DOHH2 (cell line): ENCODE data around the gene CRYM.

Experiments
- EZH2phosphoT487 ChIP-seq: fragments of 200-600 bp; sonication (generic); IDR thresholded peaks from 2 replicates; pipeline ENCODE4 v1.6.1; 2017; ENCODE audit warnings: borderline replicate concordance, mild to moderate bottlenecking, antibody characterized with exemption, low read length, moderate library complexity, mixed read lengths
- TF ChIP-seq, protein P1 (sequence below): fragments of 200-600 bp; sonication (generic); IDR thresholded peaks from one replicate; pipeline ENCODE4 v1.5.1; 2014; ENCODE audit warnings: antibody characterized with exemption, mild to moderate bottlenecking, low read depth, low read length; ENCODE audit not compliant: poor library complexity, severe bottlenecking

DNA sequence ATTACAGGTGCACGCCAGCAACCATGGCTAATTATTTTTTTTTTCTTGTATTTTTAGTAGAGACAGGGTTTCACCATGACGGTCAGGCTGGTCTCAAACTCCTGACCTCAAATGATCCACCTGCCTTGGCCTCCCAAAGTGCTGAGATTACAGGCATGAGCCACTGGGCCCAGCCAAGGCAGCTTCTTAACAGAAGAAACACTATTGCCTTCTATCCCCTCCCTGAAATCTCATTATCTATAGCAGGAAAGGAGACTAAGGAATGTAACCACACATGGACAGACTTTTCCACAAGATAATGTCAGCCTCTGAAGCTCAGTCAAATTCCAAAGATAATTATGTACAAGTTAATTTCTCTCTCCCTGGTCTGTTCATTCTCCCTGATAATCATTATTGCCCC, 61.0 kb downstream of the CRYM start:
- TF ChIP-seq, protein P1, sequence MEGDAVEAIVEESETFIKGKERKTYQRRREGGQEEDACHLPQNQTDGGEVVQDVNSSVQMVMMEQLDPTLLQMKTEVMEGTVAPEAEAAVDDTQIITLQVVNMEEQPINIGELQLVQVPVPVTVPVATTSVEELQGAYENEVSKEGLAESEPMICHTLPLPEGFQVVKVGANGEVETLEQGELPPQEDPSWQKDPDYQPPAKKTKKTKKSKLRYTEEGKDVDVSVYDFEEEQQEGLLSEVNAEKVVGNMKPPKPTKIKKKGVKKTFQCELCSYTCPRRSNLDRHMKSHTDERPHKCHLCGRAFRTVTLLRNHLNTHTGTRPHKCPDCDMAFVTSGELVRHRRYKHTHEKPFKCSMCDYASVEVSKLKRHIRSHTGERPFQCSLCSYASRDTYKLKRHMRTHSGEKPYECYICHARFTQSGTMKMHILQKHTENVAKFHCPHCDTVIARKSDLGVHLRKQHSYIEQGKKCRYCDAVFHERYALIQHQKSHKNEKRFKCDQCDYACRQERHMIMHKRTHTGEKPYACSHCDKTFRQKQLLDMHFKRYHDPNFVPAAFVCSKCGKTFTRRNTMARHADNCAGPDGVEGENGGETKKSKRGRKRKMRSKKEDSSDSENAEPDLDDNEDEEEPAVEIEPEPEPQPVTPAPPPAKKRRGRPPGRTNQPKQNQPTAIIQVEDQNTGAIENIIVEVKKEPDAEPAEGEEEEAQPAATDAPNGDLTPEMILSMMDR, result no peak
- TF ChIP-seq EZH2phosphoT487, result no peak
